ENCODE data around the gene SLC22A23.

GRCh38 chr6:3426927-3427686 lies 29.7 kb downstream of the SLC22A23 start:
- TF ChIP-seq, protein P1, sequence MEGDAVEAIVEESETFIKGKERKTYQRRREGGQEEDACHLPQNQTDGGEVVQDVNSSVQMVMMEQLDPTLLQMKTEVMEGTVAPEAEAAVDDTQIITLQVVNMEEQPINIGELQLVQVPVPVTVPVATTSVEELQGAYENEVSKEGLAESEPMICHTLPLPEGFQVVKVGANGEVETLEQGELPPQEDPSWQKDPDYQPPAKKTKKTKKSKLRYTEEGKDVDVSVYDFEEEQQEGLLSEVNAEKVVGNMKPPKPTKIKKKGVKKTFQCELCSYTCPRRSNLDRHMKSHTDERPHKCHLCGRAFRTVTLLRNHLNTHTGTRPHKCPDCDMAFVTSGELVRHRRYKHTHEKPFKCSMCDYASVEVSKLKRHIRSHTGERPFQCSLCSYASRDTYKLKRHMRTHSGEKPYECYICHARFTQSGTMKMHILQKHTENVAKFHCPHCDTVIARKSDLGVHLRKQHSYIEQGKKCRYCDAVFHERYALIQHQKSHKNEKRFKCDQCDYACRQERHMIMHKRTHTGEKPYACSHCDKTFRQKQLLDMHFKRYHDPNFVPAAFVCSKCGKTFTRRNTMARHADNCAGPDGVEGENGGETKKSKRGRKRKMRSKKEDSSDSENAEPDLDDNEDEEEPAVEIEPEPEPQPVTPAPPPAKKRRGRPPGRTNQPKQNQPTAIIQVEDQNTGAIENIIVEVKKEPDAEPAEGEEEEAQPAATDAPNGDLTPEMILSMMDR (conservative IDR thresholded peaks at IDR 0.05 in 1 of 2, IDR thresholded peaks at IDR 0.05 in 1 of 2; ENCODE audit: extremely low read depth in 1 of 2, insufficient read depth in 1 of 2, low read depth in 1 of 2, low read length in 2 of 2), result no peak
- TF ChIP-seq EZH2 (IDR thresholded peaks at IDR 0.05; ENCODE audit: borderline replicate concordance, low read length), result no peak

Measured in mammary epithelial cell (primary cell).